Cardiac muscle cell (in vitro differentiated cells and primary cell): Measurements from ENCODE around the gene GRAMD1C. TPM values are rescaled to one million over a fixed set of nuclear protein-coding genes. Genes with fewer than 3 reads are reported as not detected.

Experiments
- DNase-seq, 2 donors: peaks; one replicate each; pipeline versions ENCODE4 v3.0.0 to v3.0.0-alpha.2; 2010 to 2017; ENCODE audit warnings: low read depth in 1 of 2, low spot score in 1 of 2
- H3K27ac ChIP-seq: fragments of 200-600 bp; sonication (generic); 2 replicates; pipeline ENCODE4 v1.5.1; 2016
- H3K27me3 ChIP-seq: fragments of 200-600 bp; sonication (generic); 2 replicates; pipeline ENCODE4 v1.6.0; 2016; ENCODE audit warnings: control low read depth
- H3K36me3 ChIP-seq: fragments of 200-600 bp; sonication (generic); 2 replicates; pipeline ENCODE4 v1.5.1; 2016; ENCODE audit warnings: control low read depth
- H3K4me1 ChIP-seq: fragments of 200-600 bp; sonication (generic); 2 replicates; pipeline ENCODE4 v1.8.1; 2017; ENCODE audit warnings: low read depth, mild to moderate bottlenecking, mixed run types
- H3K4me3 ChIP-seq: fragments of 200-600 bp; sonication (generic); 2 replicates; pipeline ENCODE4 v1.5.1; 2016; ENCODE audit warnings: mild to moderate bottlenecking
- H3K9me3 ChIP-seq: fragments of 200-600 bp; sonication (generic); 2 replicates; pipeline ENCODE4 v1.5.1; 2017; ENCODE audit warnings: low read depth, mild to moderate bottlenecking, control low read depth
- polyA plus RNA-seq: library from polyadenylated mRNA; unstranded; fragments of >200 nt; fragmentation: Nextera tagmentation; extraction: Ambion mirVana; gene quantifications from 2 replicates; pipeline ENCODE4 v1.2.1, GENCODE V29; 2016
- total RNA-seq: library from RNA; depleted of rRNA; stranded (reverse); fragments of >200 nt; gene quantifications from 2 replicates; pipeline ENCODE4 v1.2.3, GENCODE V29; 2016
- TF ChIP-seq, protein P1 (sequence below): IDR thresholded peaks from 2 replicates; pipeline ENCODE4 v1.5.1; 2012; ENCODE audit warnings: low read depth, mild to moderate bottlenecking, low read length

GRAMD1C gene
- total and polyA plus RNA-seq, 2 experiments from 2014 or later = 0.31 to 6.5 TPM

DNA sequence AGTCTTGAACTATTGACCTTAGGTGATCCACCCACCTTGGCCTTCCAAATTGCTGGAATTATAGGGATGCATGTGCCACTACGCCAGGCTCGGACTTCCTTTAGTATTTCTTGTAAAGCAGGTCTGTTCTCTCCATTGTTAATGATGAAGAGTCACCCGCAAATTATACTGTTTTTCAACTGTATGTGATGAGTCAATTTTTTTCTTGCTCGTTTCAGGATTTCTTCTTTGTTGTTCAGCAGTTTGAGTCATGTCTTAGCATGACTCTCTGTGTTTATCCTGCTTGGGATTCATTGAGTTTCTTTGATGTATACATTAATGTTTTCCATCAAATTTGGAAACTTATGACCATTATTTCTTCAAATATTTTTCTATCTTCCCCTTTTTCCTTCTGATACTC lies 28.9 kb downstream of the GRAMD1C start:
- Histone ChIP-seq H3K27ac (no peak overlapping the region), H3K36me3 (no peaks in the 10 kb centered on the region), H3K9me3 (no peaks in the 10 kb centered on the region), H3K4me3 (no peak overlapping the region), H3K27me3 (no peaks in the 10 kb centered on the region), H3K4me1 (no peaks in the 10 kb centered on the region)
- TF ChIP-seq, protein P1, sequence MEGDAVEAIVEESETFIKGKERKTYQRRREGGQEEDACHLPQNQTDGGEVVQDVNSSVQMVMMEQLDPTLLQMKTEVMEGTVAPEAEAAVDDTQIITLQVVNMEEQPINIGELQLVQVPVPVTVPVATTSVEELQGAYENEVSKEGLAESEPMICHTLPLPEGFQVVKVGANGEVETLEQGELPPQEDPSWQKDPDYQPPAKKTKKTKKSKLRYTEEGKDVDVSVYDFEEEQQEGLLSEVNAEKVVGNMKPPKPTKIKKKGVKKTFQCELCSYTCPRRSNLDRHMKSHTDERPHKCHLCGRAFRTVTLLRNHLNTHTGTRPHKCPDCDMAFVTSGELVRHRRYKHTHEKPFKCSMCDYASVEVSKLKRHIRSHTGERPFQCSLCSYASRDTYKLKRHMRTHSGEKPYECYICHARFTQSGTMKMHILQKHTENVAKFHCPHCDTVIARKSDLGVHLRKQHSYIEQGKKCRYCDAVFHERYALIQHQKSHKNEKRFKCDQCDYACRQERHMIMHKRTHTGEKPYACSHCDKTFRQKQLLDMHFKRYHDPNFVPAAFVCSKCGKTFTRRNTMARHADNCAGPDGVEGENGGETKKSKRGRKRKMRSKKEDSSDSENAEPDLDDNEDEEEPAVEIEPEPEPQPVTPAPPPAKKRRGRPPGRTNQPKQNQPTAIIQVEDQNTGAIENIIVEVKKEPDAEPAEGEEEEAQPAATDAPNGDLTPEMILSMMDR = no peak
- no peak for DNase-seq

DNA sequence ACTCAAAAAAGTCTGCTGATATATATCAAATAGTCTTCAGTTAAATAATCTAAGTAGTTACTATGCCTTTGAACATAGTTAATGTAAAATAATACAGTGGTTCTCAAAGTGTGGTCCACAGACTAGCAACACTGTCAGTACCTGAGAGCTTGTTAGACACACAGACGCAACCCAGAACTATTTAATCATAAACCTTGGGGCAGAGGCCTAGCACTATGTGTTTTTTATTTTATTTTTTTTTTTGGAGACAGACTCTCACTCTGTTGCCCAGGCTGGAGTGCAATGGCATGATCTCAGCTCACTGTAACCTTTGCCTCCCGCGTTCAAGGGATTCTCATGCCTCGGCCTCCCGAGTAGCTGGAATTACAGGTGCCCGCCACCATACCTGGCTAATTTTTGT lies 34.7 kb downstream of the GRAMD1C start:
- Histone ChIP-seq H3K27me3 (no peaks in the 10 kb centered on the region), H3K36me3 (no peaks in the 10 kb centered on the region), H3K4me3 (no peak overlapping the region), H3K4me1 (no peaks in the 10 kb centered on the region), H3K9me3 (no peaks in the 10 kb centered on the region), H3K27ac (no peak overlapping the region)
- no peak for DNase-seq
- TF ChIP-seq, protein P1 = no peak

DNA sequence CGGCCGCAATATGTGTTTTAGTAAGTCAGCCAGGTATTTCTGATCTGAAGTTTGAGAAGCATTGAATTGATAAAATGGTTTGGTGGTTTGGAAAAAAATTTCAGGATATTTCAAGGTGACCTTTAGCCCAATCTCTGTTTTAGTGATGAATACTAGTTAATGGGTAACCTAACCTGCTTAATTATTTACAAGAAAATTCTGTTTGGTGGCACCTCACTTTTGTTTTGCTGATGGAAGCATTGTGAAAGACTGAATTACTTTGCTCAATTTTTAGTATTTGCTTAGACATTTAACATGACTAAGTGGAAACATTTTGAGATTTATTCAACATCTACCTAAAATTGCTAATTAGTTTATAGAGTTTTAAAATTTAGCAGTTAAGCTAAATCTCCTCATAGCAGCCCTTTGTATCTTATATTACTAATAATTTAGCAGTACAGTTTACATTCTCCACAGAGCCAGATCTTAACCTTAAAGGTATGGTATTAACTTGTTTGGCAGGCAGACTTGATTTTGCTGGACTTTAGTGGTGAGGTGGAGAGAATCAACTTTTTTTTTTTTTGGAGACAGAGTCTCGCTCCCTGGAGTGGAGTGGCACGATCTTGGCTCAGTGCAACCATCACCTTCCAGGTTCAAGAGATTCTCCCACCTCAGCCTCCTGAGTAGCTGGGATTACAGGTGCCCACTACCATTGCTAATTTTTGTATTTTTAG lies 35.4 kb downstream of the GRAMD1C start:
- Histone ChIP-seq H3K36me3 (no peaks in the 10 kb centered on the region), H3K4me3 (no peak overlapping the region), H3K4me1 (no peaks in the 10 kb centered on the region), H3K9me3 (no peaks in the 10 kb centered on the region), H3K27ac (no peak overlapping the region), H3K27me3 (no peaks in the 10 kb centered on the region)
- no peak for DNase-seq
- TF ChIP-seq, protein P1 = no peak

DNA sequence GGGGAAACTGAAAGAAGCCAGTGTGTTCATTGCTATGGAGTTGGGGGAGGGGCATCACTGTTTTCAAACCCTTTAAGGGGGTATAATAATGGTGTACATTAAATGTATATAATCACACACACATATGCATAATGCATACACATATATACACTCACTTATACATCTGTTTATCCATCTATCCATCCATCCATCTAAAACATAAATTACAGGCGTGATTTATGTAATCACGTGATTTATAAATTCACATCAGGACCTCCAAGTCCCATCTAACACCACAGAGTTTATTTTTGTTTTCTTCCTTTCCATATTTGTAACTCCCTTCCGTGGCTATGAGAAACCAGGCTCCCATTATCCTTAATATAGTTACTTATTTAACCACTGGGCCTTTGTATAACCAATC lies 39.8 kb downstream of the GRAMD1C start:
- TF ChIP-seq, protein P1 = no peak
- no peak for DNase-seq
- no peak overlapping the region for H3K27ac ChIP-seq
- H3K4me3 ChIP-seq = no peak overlapping the region
- no peaks in the 10 kb centered on the region for H3K4me1 ChIP-seq
- H3K9me3 ChIP-seq = no peaks in the 10 kb centered on the region
- H3K36me3 ChIP-seq = no peaks in the 10 kb centered on the region
- H3K27me3 ChIP-seq = no peaks in the 10 kb centered on the region

DNA sequence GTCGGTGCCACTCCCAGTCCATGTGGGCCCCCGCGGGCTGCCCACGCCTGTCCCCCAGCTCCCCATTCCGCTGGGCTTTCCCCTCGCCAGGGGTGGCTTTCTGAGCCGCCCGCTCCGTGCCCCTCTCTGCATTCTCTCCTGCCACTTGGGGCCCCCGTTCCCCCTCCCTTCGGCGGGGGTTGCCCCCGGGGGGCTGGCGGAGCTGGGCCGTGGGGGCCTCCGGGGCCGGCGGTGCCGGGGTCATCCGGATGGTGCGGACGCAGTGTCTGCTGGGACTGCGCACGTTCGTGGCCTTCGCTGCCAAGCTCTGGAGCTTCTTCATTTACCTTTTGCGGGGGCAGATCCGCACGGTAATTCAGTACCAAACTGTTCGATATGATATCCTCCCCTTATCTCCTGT lies 46.5 kb downstream of the GRAMD1C start:
- Histone ChIP-seq H3K4me1 (no peaks in the 10 kb centered on the region), H3K36me3 (no peaks in the 10 kb centered on the region), H3K4me3 (no peak overlapping the region), H3K27ac (no peak overlapping the region), H3K27me3 (no peaks in the 10 kb centered on the region), H3K9me3 (no peaks in the 10 kb centered on the region)
- TF ChIP-seq, protein P1 = no peak
- no peak for DNase-seq
